K562 (cell line): ENCODE data around the gene POLRMT. TPM values are rescaled to one million over a fixed set of nuclear protein-coding genes. Genes with fewer than 3 reads are reported as not detected.

ENCODE experiments used
- CHD2 ChIP-seq: IDR thresholded peaks from 2 replicates; pipeline ENCODE4 v1.6.1; 2011; ENCODE audit warnings: low read depth, low read length
- FOSL1 ChIP-seq: fragments of 200-800 bp; sonication (Bioruptor generic); conservative IDR thresholded peaks from 2 replicates; pipeline ENCODE4 v1.6.1; 2016; ENCODE audit warnings: missing genetic modification characterization, missing compliant biosample characterization
- FOXA1 ChIP-seq: fragments of 450-650 bp; IDR thresholded peaks from 2 replicates; pipeline ENCODE4 v1.6.1; 2016; ENCODE audit warnings: mild to moderate bottlenecking, borderline replicate concordance
- GATAD2A ChIP-seq: fragments of 450-650 bp; IDR thresholded peaks from 2 replicates; pipeline ENCODE4 v1.6.1; 2017
- HDAC6 ChIP-seq: IDR thresholded peaks from 2 replicates; pipeline ENCODE4 v1.6.1; 2012; ENCODE audit warnings: low read depth, mild to moderate bottlenecking, control low read depth, inconsistent platforms, low read length, moderate library complexity
- NCOA2 ChIP-seq, 2 experiments: fragments of 450-650 bp; IDR thresholded peaks; 2 replicates each; pipeline ENCODE4 v1.6.1; 2018; ENCODE audit warnings: mild to moderate bottlenecking in 2 of 2, moderate library complexity in 1 of 2; ENCODE audit not compliant: partially characterized antibody in 2 of 2
- NCOA6 ChIP-seq: fragments of 450-650 bp; IDR thresholded peaks from 2 replicates; pipeline ENCODE4 v1.6.1; 2017; ENCODE audit warnings: mild to moderate bottlenecking
- NFIC ChIP-seq: fragments of 450-650 bp; IDR thresholded peaks from 2 replicates; pipeline ENCODE4 v1.6.1; 2017; ENCODE audit warnings: mild to moderate bottlenecking, inconsistent platforms
- POLR2AphosphoS5 ChIP-seq: IDR thresholded peaks from 2 replicates; pipeline ENCODE4 v1.6.1; 2011; ENCODE audit warnings: mild to moderate bottlenecking, low read depth, low read length, moderate library complexity; ENCODE audit not compliant: control insufficient read depth, insufficient read depth
- PYGO2 ChIP-seq: fragments of 450-650 bp; IDR thresholded peaks from 2 replicates; pipeline ENCODE4 v1.6.1; 2016; ENCODE audit warnings: mild to moderate bottlenecking, missing genetic modification characterization, moderate library complexity, missing compliant biosample characterization
- RAD51 ChIP-seq: fragments of 450-650 bp; IDR thresholded peaks from 2 replicates; pipeline ENCODE4 v1.7.1; 2016; ENCODE audit warnings: low read depth, mild to moderate bottlenecking, borderline replicate concordance
- SMARCA5 ChIP-seq: fragments of 450-650 bp; IDR thresholded peaks from 2 replicates; pipeline ENCODE4 v1.6.1; 2016
- SMARCC2 ChIP-seq: fragments of 450-650 bp; IDR thresholded peaks from 2 replicates; pipeline ENCODE4 v1.6.1; 2017; ENCODE audit warnings: antibody characterized with exemption, moderate library complexity, mild to moderate bottlenecking, low read depth
- TAL1 ChIP-seq: fragments of 450-650 bp; IDR thresholded peaks from 2 replicates; pipeline ENCODE4 v1.6.1; 2016; ENCODE audit warnings: mild to moderate bottlenecking
- YBX1 ChIP-seq: fragments of 450-650 bp; IDR thresholded peaks from 2 replicates; pipeline ENCODE4 v1.7.1; 2016; ENCODE audit warnings: mild to moderate bottlenecking
- ZKSCAN8 ChIP-seq: fragments of 200-800 bp; sonication (Bioruptor generic); IDR thresholded peaks from 2 replicates; pipeline ENCODE4 v1.6.1; 2016; ENCODE audit warnings: missing genetic modification characterization, missing compliant biosample characterization
- ZNF143 ChIP-seq: sonication (generic); formaldehyde crosslinking; IDR thresholded peaks from 2 replicates; pipeline ENCODE4 v1.9.0; 2022; ENCODE audit warnings: mild to moderate bottlenecking, missing genetic modification reagents
- ZNF384 ChIP-seq: IDR thresholded peaks from 2 replicates; pipeline ENCODE4 v1.6.1; 2012; ENCODE audit warnings: low read depth, low read length, improper control_type of control experiment
- ZNF584 ChIP-seq: fragments of 200-800 bp; sonication (Bioruptor generic); IDR thresholded peaks from 2 replicates; pipeline ENCODE4 v1.6.1; 2016; ENCODE audit warnings: low read depth, mild to moderate bottlenecking, missing genetic modification characterization, missing compliant biosample characterization
- ZNF780A ChIP-seq: fragments of 250-450 bp; sonication (Bioruptor Pico); IDR thresholded peaks from 2 replicates; pipeline ENCODE4 v1.5.0; 2021; ENCODE audit warnings: mild to moderate bottlenecking
- polyA plus RNA-seq, 8 experiments: library from polyadenylated mRNA; depleted of rRNA in 4 of 8; stranded (reverse) in 5 of 8; unstranded in 3 of 8; fragments of >200 nt; fragmentation: Nextera tagmentation in 2 of 8; fragmentation: Illumina TruSeq in 1 of 8; extraction: Ambion mirVana in 2 of 8; extraction: Trizol in 1 of 8; gene quantifications; 2 replicates each; pipeline versions ENCODE4 v1.2.1 to v1.2.3, GENCODE V29; 2011 to 2014; ENCODE audit warnings: inconsistent platforms in 1 of 8, missing spikeins in 1 of 8
- total RNA-seq, 7 experiments: library from RNA; depleted of rRNA in 6 of 7; stranded (reverse); fragments of >200 nt in 6 of 7; fragmentation: Illumina TruSeq in 2 of 7; extraction: Trizol in 2 of 7; gene quantifications; 2 replicates each; pipeline versions ENCODE4 v1.2.1 to v1.2.3, GENCODE V29; 2011 to 2021; ENCODE audit warnings: low replicate concordance in 1 of 7
- TF ChIP-seq, protein P1 (sequence below), 3 experiments: IDR thresholded peaks in 2 of 3; conservative IDR thresholded peaks in 1 of 3; 2 replicates each; pipeline ENCODE4 v1.5.1; 2011 to 2012; ENCODE audit warnings: low read length in 3 of 3, mild to moderate bottlenecking in 3 of 3, control low read depth in 2 of 3, improper control_type of control experiment in 1 of 3, inconsistent platforms in 1 of 3, low read depth in 1 of 3, mixed read lengths in 1 of 3, moderate library complexity in 1 of 3; ENCODE audit not compliant: insufficient read depth in 2 of 3
- TF ChIP-seq, protein P2 (sequence below): fragments of 250-450 bp; sonication (Bioruptor Pico); IDR thresholded peaks from 2 replicates; pipeline ENCODE4 v1.8.0; 2022; ENCODE audit warnings: moderate library complexity, mild to moderate bottlenecking, inconsistent platforms
- TF ChIP-seq, protein P3 (sequence below), 3 experiments: fragments of 200-800 bp in 1 of 3; fragments of 250-450 bp in 1 of 3; fragments of 450-650 bp in 1 of 3; sonication (Bioruptor Pico) in 1 of 3; sonication (Bioruptor generic) in 1 of 3; formaldehyde crosslinking in 1 of 3; IDR thresholded peaks; 2 replicates each; pipeline versions ENCODE4 v1.6.1 to v1.8.0; 2016 to 2022; ENCODE audit warnings: mild to moderate bottlenecking in 2 of 3, missing genetic modification characterization in 2 of 3, missing compliant biosample characterization in 1 of 3, moderate library complexity in 1 of 3

Gene POLRMT
- total and polyA plus RNA-seq, 9 of the 15 experiments (the other 6 are each of a cell fraction or from before 2014, with no cell fraction given): 30.3 to 144 (median 68.0) TPM

DNA sequence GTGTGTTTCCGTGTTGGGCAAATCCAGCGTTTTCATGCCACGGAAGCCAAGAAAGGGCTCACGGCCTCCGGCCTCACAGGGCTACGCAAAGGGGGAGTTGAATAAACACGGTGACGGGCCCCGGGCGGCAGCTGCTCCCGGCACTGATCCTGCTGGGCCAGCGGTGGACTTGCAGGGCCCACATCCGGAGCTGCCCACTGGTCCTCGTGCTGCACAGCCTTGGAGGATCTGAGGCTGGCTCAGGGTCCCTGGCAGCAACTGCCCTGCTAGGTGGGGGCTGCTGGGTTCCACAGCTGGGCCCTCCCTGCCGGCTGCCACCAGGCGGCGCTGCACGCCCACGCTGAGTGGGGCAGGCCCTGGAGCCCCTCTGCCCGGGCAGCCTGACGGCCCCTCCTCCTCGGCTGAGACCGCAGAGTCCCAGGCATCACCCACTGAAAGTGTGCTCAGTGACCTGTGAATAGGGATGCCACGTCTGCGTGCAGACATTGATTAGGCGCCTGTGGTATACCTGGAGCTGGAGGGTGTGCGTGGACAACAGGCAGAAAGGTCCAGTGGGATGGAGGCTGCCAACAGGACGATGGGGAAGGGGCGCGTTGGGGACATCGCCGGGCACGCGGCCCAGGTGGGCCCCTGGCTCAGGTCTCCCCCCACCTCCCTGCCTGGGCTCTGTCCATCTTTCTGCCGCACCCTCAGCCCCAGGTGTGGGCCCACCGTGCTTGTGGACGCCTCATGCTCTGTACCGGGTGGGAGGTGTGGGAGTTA lies 48.9 kb downstream of the POLRMT start (continued):
- TF ChIP-seq NFIC: no peak
- TF ChIP-seq FOSL1 (tag): 0 out of 2 replicates have a peak, but pooled peaks have one; percentile 18
- TF ChIP-seq RAD51: no peak
- TF ChIP-seq, protein P1, sequence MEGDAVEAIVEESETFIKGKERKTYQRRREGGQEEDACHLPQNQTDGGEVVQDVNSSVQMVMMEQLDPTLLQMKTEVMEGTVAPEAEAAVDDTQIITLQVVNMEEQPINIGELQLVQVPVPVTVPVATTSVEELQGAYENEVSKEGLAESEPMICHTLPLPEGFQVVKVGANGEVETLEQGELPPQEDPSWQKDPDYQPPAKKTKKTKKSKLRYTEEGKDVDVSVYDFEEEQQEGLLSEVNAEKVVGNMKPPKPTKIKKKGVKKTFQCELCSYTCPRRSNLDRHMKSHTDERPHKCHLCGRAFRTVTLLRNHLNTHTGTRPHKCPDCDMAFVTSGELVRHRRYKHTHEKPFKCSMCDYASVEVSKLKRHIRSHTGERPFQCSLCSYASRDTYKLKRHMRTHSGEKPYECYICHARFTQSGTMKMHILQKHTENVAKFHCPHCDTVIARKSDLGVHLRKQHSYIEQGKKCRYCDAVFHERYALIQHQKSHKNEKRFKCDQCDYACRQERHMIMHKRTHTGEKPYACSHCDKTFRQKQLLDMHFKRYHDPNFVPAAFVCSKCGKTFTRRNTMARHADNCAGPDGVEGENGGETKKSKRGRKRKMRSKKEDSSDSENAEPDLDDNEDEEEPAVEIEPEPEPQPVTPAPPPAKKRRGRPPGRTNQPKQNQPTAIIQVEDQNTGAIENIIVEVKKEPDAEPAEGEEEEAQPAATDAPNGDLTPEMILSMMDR (IDR thresholded peaks at IDR 0.05 in 2 of 3, conservative IDR thresholded peaks at IDR 0.05 in 1 of 3; ENCODE audit: insufficient read depth in 2 of 3, low read depth in 1 of 3, low read length in 3 of 3): peak; percentile 71 to 95 (median 89)
- TF ChIP-seq ZKSCAN8 (CRISPR knock-in tag): peak; percentile 99
- TF ChIP-seq ZNF384: 0 out of 2 replicates have a peak, but pooled peaks have one; percentile 10
- no peak for TF ChIP-seq YBX1
- TF ChIP-seq, protein P2, sequence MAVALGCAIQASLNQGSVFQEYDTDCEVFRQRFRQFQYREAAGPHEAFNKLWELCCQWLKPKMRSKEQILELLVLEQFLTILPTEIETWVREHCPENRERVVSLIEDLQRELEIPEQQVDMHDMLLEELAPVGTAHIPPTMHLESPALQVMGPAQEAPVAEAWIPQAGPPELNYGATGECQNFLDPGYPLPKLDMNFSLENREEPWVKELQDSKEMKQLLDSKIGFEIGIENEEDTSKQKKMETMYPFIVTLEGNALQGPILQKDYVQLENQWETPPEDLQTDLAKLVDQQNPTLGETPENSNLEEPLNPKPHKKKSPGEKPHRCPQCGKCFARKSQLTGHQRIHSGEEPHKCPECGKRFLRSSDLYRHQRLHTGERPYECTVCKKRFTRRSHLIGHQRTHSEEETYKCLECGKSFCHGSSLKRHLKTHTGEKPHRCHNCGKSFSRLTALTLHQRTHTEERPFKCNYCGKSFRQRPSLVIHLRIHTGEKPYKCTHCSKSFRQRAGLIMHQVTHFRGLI (CRISPR knock-in tag): no peak
- TF ChIP-seq, protein P3, sequence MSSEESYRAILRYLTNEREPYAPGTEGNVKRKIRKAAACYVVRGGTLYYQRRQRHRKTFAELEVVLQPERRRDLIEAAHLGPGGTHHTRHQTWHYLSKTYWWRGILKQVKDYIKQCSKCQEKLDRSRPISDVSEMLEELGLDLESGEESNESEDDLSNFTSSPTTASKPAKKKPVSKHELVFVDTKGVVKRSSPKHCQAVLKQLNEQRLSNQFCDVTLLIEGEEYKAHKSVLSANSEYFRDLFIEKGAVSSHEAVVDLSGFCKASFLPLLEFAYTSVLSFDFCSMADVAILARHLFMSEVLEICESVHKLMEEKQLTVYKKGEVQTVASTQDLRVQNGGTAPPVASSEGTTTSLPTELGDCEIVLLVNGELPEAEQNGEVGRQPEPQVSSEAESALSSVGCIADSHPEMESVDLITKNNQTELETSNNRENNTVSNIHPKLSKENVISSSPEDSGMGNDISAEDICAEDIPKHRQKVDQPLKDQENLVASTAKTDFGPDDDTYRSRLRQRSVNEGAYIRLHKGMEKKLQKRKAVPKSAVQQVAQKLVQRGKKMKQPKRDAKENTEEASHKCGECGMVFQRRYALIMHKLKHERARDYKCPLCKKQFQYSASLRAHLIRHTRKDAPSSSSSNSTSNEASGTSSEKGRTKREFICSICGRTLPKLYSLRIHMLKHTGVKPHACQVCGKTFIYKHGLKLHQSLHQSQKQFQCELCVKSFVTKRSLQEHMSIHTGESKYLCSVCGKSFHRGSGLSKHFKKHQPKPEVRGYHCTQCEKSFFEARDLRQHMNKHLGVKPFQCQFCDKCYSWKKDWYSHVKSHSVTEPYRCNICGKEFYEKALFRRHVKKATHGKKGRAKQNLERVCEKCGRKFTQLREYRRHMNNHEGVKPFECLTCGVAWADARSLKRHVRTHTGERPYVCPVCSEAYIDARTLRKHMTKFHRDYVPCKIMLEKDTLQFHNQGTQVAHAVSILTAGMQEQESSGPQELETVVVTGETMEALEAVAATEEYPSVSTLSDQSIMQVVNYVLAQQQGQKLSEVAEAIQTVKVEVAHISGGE (CRISPR knock-in tag; IDR thresholded peaks at IDR 0.05): no peak
- TF ChIP-seq NCOA2 (IDR thresholded peaks at IDR 0.05; ENCODE audit: partially characterized antibody in 2 of 2): no peak
- TF ChIP-seq ZNF780A: no peak; the same call in 1 of the 2 replicates
- no peak for TF ChIP-seq HDAC6
- peak; percentile 54; the same call in 1 of the 2 replicates for TF ChIP-seq POLR2AphosphoS5
- no peak for TF ChIP-seq SMARCC2
- TF ChIP-seq ZNF584 (CRISPR knock-in tag): no peak
- peak; percentile 50 for TF ChIP-seq CHD2
- no peak for TF ChIP-seq ZNF143 (CRISPR knock-in tag)
- no peak for TF ChIP-seq FOXA1
- TF ChIP-seq NCOA6: no peak
- TF ChIP-seq GATAD2A: 0 out of 2 replicates have a peak, but pooled peaks have one; percentile 50
- TF ChIP-seq SMARCA5: 0 out of 2 replicates have a peak, but pooled peaks have one; percentile 20
- no peak for TF ChIP-seq PYGO2
- no peak for TF ChIP-seq TAL1
